C4-2B (cell line): ENCODE results near the gene PNMA8A.

Experiments used
- H3K27ac ChIP-seq: fragments of 450-650 bp; 2 replicates; pipeline ENCODE4 v1.5.1; 2017
- CTCF ChIP-seq: fragments of 450-650 bp; conservative IDR thresholded peaks from 2 replicates; pipeline ENCODE4 v1.5.1; 2017; ENCODE audit warnings: mild to moderate bottlenecking
- ZFX ChIP-seq: fragments of 450-650 bp; IDR thresholded peaks from 2 replicates; pipeline ENCODE4 v1.6.1; 2017

PNMA8A gene

GRCh38 chr19:46426035-46426505, 45.3 kb downstream of the PNMA8A start:
- no peak for TF ChIP-seq CTCF
- no peak for TF ChIP-seq ZFX
- H3K27ac ChIP-seq: no peak overlapping the region

- no peak overlapping the region for H3K27ac ChIP-seq
- no peak for TF ChIP-seq CTCF
- no peak for TF ChIP-seq ZFX
These were observed 48.2 kb downstream of the PNMA8A start for GRCh38 chr19:46423188-46423587.

GRCh38 chr19:46422344-46422743, 49.0 kb downstream of the PNMA8A start:
- no peak overlapping the region for H3K27ac ChIP-seq
- TF ChIP-seq ZFX: no peak
- TF ChIP-seq CTCF: no peak

GRCh38 chr19:46420056-46420455, 51.3 kb downstream of the PNMA8A start:
- TF ChIP-seq ZFX (no peak), CTCF (no peak)
- H3K27ac ChIP-seq: no peak overlapping the region
